Activated naive CD8-positive, alpha-beta T cell treated with anti-CD3 and anti-CD28 coated beads for 36 hours (primary cell): ENCODE results near the gene HAND1. TPM values are rescaled to one million over a fixed set of nuclear protein-coding genes. Genes with fewer than 3 reads are reported as not detected.

ENCODE experiments used
- DNase-seq: peaks from one replicate; pipeline ENCODE4 v3.0.0; 2021
- H3K27ac Mint-ChIP-seq: one replicate; pipeline ENCODE4 v1.8.0; 2022; ENCODE audit warnings: mild to moderate bottlenecking, moderate library complexity, mixed read lengths
- H3K27me3 Mint-ChIP-seq: one replicate; pipeline ENCODE4 v1.8.0; 2022; ENCODE audit warnings: mild to moderate bottlenecking, mixed read lengths
- H3K36me3 Mint-ChIP-seq: one replicate; pipeline ENCODE4 v1.8.0; 2021; ENCODE audit warnings: mild to moderate bottlenecking, mixed read lengths
- H3K4me1 Mint-ChIP-seq: one replicate; pipeline ENCODE4 v1.8.0; 2021; ENCODE audit warnings: mixed read lengths
- H3K4me3 Mint-ChIP-seq: one replicate; pipeline ENCODE4 v1.8.0; 2022; ENCODE audit warnings: mild to moderate bottlenecking, moderate library complexity, mixed read lengths
- H3K9me3 Mint-ChIP-seq: one replicate; pipeline ENCODE4 v1.8.0; 2022; ENCODE audit warnings: mixed read lengths
- total RNA-seq, 2 experiments: library from RNA; stranded (reverse); gene quantifications; one replicate each; pipeline ENCODE4 v1.2.3, GENCODE V29; 2021

The HAND1 gene
- total RNA-seq, 2 experiments from 2014 or later = not detected

DNA sequence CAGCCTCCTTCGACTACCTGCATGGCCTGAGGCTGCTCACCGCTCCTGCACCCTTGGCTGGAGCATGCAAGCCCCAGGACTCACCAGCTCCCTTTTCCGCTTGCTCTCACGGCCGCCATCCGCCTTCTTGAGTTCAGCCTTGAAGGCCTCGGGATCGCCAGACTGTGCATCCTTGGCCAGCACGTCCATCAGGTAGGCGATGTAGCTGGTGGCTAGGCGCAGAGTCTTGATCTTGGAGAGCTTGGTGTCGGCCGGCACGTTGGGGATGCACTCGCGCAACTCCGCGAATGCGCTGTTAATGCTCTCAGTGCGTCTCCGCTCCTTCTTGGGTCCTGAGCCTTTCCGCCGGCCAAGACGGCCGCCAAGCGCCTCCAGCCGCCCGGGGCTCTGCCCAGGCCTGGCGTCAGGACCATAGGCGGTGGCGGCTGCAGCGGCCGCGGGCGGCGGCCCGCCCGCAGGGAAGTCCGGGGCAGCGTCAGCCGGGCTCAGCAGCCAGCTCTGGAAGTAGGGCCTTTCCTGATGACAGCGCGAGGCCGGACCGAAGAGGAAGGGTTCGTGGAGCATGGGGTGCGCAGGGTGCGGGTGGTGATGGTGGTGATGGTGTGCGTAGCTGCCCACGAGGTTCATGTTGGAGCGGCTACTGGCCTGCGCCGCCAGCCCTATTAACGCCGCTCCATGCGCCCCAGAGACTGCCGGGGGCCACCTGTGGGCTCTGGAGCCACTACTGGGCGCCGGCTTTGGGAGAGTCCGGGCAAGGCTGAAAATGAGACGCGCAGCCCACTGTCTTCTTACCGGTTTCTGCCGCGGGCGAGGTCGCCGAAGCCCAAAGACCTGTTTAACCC, 424 bp downstream of the HAND1 start:
- H3K36me3 Mint-ChIP-seq = peaks cover 3% of the 10 kb centered on the region
- peak overlapping the region; percentile 13 for H3K27ac Mint-ChIP-seq
- DNase-seq = no peak
- H3K27me3 Mint-ChIP-seq = peaks cover 97% of the 10 kb centered on the region
- peaks cover 50% of the 10 kb centered on the region for H3K4me1 Mint-ChIP-seq
- no peaks in the 10 kb centered on the region for H3K9me3 Mint-ChIP-seq
- H3K4me3 Mint-ChIP-seq = peak overlapping the region; percentile 16

DNA sequence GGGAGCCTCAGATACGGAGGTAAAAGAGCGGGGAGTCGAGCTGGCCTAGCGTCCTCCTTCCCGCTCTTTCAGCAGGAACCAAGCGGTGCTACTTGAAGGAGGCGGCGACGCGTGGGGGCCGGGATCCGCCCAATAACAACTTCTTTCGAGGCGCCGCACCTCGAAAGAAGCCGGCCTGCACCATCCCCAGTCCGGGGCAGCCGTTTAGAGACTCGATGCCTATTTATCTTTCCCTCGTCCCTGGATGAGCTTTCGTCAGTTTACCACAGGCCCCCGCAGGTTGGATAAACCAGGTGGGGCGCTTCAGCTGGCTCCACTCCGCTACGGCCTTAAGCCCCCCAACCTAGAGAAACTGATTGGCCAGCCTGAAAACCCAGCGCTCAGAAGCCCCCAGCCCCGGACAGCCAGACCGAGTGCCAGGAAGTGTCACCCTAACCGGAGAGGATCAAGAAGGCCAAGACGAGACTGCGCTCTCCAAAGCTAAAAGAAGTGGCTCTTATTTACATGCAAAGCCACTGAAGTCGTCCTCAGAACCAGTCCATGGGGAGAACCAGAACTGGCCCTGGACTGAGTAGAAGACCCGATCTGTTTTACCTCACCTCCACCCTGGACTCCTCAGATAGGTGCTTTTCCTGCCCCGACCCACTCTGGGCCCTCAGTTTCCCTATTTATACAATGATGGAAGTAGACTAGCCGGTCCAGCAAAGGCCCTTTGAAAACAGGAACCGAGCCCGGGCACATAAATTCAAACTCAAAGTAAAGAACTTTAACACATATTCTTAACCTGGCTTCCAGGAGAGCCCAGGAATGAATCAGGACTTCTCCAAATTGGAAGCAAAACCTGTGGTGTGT, 1.4 kb downstream of the HAND1 start:
- no peak overlapping the region for H3K4me3 Mint-ChIP-seq
- no peaks in the 10 kb centered on the region for H3K9me3 Mint-ChIP-seq
- H3K27ac Mint-ChIP-seq = no peak overlapping the region
- H3K36me3 Mint-ChIP-seq = peaks cover 3% of the 10 kb centered on the region
- H3K4me1 Mint-ChIP-seq = peaks cover 51% of the 10 kb centered on the region
- DNase-seq = no peak
- peaks cover 97% of the 10 kb centered on the region for H3K27me3 Mint-ChIP-seq

DNA sequence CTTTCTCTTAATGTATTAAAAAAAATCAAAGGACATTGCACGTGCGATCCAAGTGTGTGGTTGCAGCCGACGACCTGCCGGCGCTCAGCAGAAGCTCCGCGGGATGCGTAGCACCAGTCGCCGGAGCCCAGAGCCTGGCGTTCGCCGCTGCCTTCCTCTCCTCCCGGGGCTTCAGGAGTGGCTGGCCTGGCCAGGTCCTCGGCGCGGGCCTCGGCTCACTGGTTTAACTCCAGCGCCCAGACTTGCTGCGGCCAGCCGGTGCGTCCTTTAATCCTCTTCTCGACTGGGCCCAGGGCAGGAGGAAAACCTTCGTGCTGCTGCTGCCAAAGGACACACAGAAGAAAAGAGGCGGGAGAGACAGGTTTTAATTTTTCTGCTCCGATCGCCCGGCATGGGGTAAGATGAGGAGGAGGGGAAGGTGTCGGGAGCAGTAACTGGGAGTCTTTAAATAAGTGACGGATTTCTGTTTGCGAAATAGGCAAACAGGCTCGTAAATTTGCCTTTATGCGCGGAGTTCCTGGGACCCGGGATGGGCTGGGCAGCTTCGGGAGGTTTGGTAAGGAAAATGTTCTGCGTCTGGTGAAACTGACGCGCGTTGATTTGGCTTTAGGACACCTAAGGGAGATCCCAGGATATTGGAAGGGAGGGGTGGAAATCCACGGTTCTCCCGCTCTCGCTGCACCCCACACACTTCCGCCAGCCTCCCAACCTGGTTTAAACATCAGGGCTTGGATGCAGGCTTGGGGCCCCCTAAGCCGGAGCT, 2.3 kb downstream of the HAND1 start:
- H3K4me1 Mint-ChIP-seq = peaks cover 59% of the 10 kb centered on the region
- no peaks in the 10 kb centered on the region for H3K9me3 Mint-ChIP-seq
- H3K4me3 Mint-ChIP-seq = peak overlapping the region; percentile 22
- H3K27me3 Mint-ChIP-seq = peaks cover 97% of the 10 kb centered on the region
- no peak for DNase-seq
- no peak overlapping the region for H3K27ac Mint-ChIP-seq
- H3K36me3 Mint-ChIP-seq = peaks cover 3% of the 10 kb centered on the region

DNA sequence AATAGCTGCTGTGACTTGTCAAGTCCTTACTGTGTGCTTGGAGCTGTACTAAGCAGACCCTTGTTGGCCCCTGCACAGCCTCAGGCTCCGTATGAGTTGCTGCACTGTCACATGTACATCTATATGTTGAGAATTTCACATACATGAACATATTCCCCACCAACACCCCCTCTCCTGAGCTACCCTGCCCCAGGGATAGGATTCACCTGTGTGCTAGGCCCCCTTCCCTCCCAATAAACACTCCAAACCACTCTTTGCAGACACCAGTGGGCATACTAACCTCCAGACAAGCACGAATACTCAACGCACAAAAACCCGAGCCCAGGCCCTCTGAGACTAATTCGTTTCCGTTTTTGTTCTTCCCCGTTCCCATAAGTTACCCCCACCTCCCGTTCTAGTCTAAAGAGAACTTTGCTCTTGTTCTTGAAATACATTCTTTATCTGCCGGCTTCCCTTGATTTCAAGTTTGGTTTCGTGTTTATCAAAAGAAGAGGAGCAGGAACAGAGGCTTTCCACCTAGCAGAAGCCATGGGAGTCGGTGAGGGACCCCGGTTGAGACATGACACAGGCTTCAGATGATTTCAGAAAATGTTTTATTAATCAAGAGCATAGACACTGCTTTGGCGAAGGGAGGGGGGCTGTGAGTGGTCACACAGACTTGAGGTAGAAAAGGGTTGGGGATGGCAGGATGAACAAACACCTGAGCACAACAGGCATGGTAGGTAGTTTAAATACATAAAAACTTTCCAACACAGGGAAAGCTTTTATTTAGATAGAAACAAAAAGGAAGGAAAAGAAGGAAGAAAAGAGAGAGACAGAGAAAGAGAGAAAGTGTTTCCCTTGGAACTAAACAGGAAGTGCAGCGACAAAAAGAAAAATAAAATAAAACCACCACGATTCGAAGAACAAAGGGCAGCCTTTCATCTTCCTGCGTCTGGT, 3.4 kb downstream of the HAND1 start:
- Mint-ChIP-seq H3K27ac (no peak overlapping the region), H3K27me3 (peaks cover 98% of the 10 kb centered on the region)

DNA sequence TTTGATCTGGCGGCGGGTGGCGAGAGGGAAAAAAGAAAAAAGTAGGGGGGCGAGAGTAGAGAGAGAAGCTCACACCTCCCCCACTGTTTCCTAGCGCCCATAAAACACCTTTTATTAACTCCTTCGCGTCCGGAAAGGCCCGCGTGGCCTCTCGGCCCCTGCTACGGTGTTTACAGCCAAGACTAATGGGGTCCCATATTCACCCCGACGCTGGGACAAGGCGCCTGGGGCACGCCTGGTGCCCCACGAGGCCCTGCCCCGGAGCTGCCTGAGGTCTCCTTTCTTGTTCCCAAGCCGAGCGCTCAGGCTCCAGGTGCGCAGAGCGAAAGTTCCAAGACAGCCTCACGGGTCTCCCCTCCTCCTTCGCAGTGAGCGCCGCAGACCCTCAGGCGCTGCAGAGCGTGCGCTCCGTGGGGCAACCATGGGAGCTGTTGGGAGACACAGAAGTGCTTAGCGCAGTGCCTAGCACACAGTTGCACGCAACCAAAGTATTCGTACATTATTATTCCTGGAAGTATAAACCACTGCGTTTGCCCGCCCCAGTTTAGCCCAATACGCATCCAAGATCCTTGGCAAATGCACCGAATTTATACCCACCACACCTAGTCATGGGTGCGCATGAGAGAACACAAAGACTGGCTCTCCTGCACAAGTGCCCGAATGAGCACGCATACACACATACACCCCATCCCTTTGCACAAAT, 4.3 kb downstream of the HAND1 start:
- H3K4me3 Mint-ChIP-seq = no peak overlapping the region
- H3K36me3 Mint-ChIP-seq = peaks cover 3% of the 10 kb centered on the region
- H3K9me3 Mint-ChIP-seq = no peaks in the 10 kb centered on the region
- peaks cover 96% of the 10 kb centered on the region for H3K27me3 Mint-ChIP-seq
- H3K4me1 Mint-ChIP-seq = peaks cover 50% of the 10 kb centered on the region
- no peak for DNase-seq
- no peak overlapping the region for H3K27ac Mint-ChIP-seq

More for the DNA sequence above, 3.4 kb downstream of the HAND1 start:
- H3K4me3 Mint-ChIP-seq = peak overlapping the region; percentile 13
- H3K4me1 Mint-ChIP-seq = peaks cover 54% of the 10 kb centered on the region
- no peaks in the 10 kb centered on the region for H3K9me3 Mint-ChIP-seq
- no peak for DNase-seq
- H3K36me3 Mint-ChIP-seq = peaks cover 3% of the 10 kb centered on the region

DNA sequence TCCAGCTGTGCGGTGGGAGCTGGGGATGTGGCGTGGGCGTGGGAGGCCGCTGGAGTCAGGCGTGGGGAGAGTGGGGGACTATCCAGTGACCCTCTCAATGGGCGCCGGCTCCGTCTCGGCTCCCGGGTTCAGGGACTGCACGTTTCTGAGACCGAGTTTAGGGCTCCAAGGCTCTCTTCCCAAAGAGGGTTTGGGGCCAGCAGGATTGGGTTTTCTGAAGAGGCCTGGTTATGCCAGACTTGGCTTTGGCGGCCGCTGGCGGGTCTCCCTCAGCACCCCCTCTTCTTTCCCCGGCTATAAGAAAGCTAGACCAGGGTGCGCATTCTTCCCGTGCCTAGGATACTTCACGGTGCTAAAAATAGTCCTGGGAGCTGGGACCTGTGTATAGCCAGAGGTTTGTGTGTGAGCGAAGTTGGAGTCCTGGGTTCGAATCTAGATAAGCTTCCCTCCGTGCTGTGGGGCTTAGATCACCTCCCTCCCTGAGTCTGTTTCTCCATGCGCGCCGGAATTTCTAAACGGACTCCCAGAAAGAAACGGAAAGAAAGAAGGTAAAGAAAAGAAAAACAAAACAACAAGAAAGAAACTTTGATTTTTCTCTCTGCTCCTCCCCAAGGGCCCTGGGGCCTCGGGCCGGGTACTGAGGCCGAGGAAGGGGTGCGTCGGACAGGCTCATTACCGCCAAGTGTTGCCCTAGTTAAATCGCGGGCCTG, 5.0 kb downstream of the HAND1 start:
- peaks cover 50% of the 10 kb centered on the region for H3K4me1 Mint-ChIP-seq
- peak overlapping the region; percentile 19 for H3K4me3 Mint-ChIP-seq
- H3K27me3 Mint-ChIP-seq = peaks cover 96% of the 10 kb centered on the region
- no peaks in the 10 kb centered on the region for H3K9me3 Mint-ChIP-seq
- no peak overlapping the region for H3K27ac Mint-ChIP-seq
- peaks cover 3% of the 10 kb centered on the region for H3K36me3 Mint-ChIP-seq
- DNase-seq = no peak

DNA sequence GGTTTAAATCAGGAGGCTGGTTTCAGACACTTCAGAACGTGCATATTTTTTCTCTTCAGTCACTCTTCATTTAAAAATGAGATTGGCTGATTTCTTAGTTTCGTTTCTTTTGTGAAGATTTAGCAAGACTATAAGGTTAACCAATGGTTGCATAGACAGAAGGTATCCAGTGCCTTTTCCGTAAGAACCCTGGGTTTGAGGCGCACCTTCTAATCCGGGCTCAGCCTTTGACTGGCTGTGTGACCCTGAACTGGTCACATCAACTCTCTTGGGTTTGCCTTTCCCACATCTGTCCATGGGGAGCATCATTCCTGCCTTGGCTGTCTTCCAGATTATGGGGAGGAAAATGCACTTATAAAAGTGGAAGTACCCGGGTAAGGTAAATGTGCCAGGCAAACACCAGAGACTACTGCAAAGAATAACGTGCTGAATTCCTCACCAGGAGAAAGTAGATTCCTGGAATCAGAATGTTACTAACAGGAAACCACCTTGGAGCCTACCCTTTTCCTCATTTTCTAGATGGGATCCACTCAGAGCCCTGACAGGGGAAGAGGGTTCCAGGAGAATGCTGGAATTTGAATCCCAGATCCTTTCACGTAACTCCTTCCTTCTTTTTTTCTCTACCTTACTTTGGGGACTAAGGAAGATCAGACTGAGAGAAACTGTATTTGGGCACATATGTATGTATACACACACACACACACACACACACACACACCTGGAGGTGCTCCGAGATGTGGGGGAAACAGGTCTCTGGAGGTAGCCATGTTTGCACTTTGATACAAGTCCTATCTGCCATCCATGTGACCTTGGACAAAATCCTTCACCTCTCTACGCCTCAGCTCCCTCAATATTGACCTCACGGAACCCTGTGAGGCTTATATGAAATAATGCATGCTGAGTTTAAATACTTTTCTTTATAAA, 6.8 kb downstream of the HAND1 start:
- Mint-ChIP-seq H3K36me3 (no peaks in the 10 kb centered on the region), H3K27me3 (peaks cover 85% of the 10 kb centered on the region), H3K4me1 (peaks cover 40% of the 10 kb centered on the region), H3K4me3 (no peak overlapping the region), H3K27ac (no peak overlapping the region), H3K9me3 (no peaks in the 10 kb centered on the region)
- DNase-seq = no peak

DNA sequence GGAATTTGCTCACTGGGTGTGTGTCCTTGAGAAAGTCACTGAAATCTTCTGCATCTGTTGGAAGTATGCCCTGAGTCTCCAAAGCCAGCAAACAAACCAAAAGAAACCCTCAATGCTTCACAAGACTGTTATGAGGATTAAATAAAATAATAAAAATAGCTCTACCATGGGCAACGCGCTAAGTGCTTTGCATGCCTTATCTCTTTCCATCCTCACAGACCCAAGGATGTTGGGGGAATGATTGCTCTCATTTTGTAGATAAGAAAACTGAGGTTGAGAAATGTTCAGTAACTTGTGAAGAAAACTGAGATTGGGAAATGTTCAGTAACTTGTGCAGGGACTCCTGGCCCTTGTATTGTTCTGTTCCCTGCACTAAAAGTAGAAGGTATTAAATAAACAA, 7.9 kb downstream of the HAND1 start:
- no peak overlapping the region for H3K27ac Mint-ChIP-seq

DNA sequence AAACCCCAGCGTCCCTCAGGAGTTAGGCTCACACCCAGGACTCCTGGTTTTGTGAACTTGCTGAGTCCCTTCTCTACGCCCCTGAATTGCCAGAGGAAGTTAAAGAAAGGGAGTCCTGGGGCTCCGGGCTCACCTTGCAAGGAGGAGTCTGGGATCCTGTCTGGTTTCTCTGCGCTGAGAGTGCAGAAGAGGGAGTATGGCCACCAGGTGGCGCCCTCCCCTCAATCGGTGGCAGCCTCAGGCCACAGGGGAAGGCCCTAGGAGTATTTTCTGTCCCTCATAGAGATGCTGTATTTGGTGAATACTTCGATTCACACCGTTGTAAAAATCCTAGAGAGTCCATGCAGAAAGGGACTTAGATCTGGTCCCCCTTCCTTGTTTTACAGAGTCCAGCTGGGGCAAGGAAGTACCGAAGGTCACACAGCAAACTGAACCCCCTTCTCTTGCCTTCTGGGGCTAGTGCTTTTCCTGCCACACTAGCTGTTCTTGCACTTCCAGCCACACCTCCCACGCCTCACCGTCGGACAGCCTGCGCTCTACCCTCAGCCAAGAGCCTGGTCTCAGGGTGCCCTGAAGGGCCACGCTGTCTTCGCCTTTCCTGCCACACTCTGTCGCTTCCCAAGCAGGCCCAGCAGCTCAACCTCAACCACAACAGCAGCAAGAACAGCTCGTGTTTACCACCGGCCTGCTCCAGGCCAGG, 10.2 kb downstream of the HAND1 start:
- Mint-ChIP-seq H3K9me3 (no peaks in the 10 kb centered on the region), H3K27ac (no peak overlapping the region), H3K4me3 (no peak overlapping the region), H3K36me3 (no peaks in the 10 kb centered on the region), H3K27me3 (peaks cover 51% of the 10 kb centered on the region), H3K4me1 (peaks cover 12% of the 10 kb centered on the region)
- DNase-seq = peak; percentile 74

More for the DNA sequence above, 7.9 kb downstream of the HAND1 start:
- DNase-seq = no peak
- no peaks in the 10 kb centered on the region for H3K9me3 Mint-ChIP-seq
- H3K36me3 Mint-ChIP-seq = no peaks in the 10 kb centered on the region
- peaks cover 33% of the 10 kb centered on the region for H3K4me1 Mint-ChIP-seq
- H3K4me3 Mint-ChIP-seq = no peak overlapping the region
- peaks cover 74% of the 10 kb centered on the region for H3K27me3 Mint-ChIP-seq

DNA sequence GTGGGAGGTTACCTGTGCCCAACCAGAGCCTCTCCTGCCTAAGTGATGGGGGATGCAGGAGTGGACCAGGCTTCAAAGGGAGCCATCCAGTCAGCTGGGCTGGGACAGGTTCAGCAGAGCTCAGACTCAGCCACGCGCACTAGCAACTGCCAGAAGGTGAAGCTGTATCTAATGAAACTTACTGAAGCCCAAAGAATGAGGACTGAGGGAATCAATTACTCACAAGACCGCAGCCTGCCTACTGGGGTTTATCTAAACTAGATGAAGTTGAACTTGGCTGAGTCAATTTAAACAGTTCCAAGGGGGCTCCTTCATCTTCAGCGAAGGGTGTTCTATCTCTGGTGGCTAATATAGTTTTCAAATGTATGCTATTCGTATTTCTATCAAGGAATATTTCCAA, 11.4 kb downstream of the HAND1 start:
- DNase-seq = no peak
- Mint-ChIP-seq H3K36me3 (no peaks in the 10 kb centered on the region), H3K4me1 (peaks cover 11% of the 10 kb centered on the region), H3K27me3 (peaks cover 39% of the 10 kb centered on the region), H3K27ac (no peak overlapping the region), H3K9me3 (no peaks in the 10 kb centered on the region), H3K4me3 (no peak overlapping the region)

DNA sequence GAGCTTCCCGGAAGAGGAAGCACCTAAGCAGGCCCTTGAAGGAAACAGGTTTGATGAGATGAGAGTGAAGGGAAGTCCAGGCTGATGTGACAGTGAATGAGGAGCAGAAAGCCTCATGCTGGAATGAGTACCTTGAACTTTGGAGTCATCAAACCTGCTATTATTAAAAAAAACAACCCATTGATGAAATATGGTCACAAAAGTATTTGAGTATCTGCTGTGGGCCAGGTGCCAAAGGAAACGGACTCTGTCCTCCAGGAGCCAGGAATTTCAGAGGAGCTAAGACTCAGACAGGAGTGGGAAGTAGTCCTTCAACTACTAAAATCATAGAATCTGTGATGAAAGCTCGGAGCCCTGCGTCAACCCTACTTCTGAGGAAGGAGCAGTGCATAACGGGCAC, 11.9 kb downstream of the HAND1 start:
- Mint-ChIP-seq H3K36me3 (no peaks in the 10 kb centered on the region), H3K9me3 (no peaks in the 10 kb centered on the region), H3K4me3 (no peak overlapping the region), H3K27me3 (peaks cover 34% of the 10 kb centered on the region), H3K4me1 (peaks cover 6% of the 10 kb centered on the region), H3K27ac (no peak overlapping the region)
- no peak for DNase-seq

DNA sequence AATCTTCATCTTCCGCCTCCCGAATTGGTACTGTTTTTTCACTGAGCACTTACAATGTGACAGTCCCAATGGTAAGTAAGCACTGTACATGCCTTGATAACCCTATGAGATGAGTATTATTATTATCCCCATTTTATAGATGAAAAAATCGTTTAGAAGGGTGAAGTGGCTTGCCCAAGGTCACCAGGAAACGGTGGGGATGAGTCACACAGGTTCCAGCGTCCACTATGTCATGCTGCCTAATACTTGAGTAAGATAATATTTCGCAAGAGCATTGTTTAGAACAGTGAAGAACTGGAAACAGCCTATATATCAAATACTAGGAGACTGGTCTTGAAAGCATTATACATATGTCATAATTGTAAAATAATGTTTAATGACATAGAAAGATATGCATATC, 12.9 kb downstream of the HAND1 start:
- no peak for DNase-seq
- Mint-ChIP-seq H3K9me3 (no peaks in the 10 kb centered on the region), H3K4me3 (no peak overlapping the region), H3K36me3 (no peaks in the 10 kb centered on the region), H3K27me3 (peaks cover 24% of the 10 kb centered on the region), H3K4me1 (no peaks in the 10 kb centered on the region), H3K27ac (no peak overlapping the region)
